OCI-LY3 (cell line): ENCODE measurements around the gene CHIT1.
"Not testable (repeated sequence)": the region's sequence is repeated elsewhere in the genome, so short reads cannot be mapped to it uniquely, and the experiment has no call there.

Experiments used
- EZH2phosphoT487 ChIP-seq: fragments of 200-600 bp; shearing (Covaris generic); IDR thresholded peaks from 2 replicates; pipeline ENCODE4 v1.6.1; 2018; ENCODE audit warnings: antibody characterized with exemption, mixed run types, low read depth
- TF ChIP-seq, protein P1 (sequence below): fragments of 200-600, 300-600 bp; sonication (generic); IDR thresholded peaks from 2 replicates; pipeline ENCODE4 v1.5.1; 2014; ENCODE audit warnings: antibody characterized with exemption, low read length, low read depth

DNA sequence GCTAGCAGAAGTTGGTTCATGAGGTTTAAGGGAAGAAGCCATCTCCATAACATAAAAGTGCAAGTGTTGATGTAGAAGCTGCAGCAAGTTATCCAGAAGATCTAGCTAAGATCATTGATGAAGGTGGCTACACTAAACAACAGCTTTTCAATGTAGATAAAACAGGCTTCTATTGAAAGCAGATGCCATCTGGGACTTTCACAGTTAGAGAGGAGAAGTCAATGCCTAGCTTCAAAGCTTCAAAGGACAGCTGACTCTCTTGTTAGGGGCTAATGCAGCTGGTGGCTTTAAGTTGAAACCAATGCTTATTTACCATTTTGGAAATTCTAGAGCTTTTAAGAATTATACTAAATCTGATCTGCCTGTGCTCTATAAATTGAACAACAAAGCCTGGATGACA, 25.3 kb upstream of the CHIT1 start:
- TF ChIP-seq, protein P1, sequence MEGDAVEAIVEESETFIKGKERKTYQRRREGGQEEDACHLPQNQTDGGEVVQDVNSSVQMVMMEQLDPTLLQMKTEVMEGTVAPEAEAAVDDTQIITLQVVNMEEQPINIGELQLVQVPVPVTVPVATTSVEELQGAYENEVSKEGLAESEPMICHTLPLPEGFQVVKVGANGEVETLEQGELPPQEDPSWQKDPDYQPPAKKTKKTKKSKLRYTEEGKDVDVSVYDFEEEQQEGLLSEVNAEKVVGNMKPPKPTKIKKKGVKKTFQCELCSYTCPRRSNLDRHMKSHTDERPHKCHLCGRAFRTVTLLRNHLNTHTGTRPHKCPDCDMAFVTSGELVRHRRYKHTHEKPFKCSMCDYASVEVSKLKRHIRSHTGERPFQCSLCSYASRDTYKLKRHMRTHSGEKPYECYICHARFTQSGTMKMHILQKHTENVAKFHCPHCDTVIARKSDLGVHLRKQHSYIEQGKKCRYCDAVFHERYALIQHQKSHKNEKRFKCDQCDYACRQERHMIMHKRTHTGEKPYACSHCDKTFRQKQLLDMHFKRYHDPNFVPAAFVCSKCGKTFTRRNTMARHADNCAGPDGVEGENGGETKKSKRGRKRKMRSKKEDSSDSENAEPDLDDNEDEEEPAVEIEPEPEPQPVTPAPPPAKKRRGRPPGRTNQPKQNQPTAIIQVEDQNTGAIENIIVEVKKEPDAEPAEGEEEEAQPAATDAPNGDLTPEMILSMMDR: not testable (repeated sequence)
- not testable (repeated sequence) for TF ChIP-seq EZH2phosphoT487
